ENCODE data around the gene LHFPL2. TPM values are rescaled to one million over a fixed set of nuclear protein-coding genes. Genes with fewer than 3 reads are reported as not detected.

Gene LHFPL2
- polyA plus RNA-seq, 1 of the 3 experiments (the other 2 are of a cell fraction), result 10.4 TPM

- Histone ChIP-seq H3K79me2 (ENCODE audit: insufficient read depth) (peaks cover 94% of the 10 kb centered on the region), H3F3A (replicated peaks; ENCODE audit: insufficient read depth) (peaks cover 20% of the 10 kb centered on the region), H3K9me2 (0 out of 2 replicates have a peak, but pooled peaks cover 5% of the 10 kb centered on the region), H3K27ac (ENCODE audit: low read depth in 2 of 2, low read length in 1 of 2) (peak overlapping the region in 1 of 2 experiments; percentile 81; a peak in 1 of 4 replicates), H4K20me1 (ENCODE audit: insufficient read depth) (no peaks in the 10 kb centered on the region), H3K4me3 (ENCODE audit: low read depth in 2 of 2, low read length in 1 of 2) (no peak overlapping the region), H2AFZ (ENCODE audit: low read depth) (no peak overlapping the region), H3K4me1 (ENCODE audit: control insufficient read depth in 1 of 2, insufficient read depth in 2 of 2, low read depth in 1 of 2, low read length in 1 of 2) (peaks cover 2 to 12% of the 10 kb centered on the region in 2 experiments; a peak in 3 of 4 replicates), H3K27me3 (ENCODE audit: insufficient read depth) (no peaks in the 10 kb centered on the region), H3K36me3 (replicated peaks in 1 of 2; ENCODE audit: control insufficient read depth in 1 of 2, insufficient read depth in 2 of 2, low read length in 1 of 2) (peaks cover 3 to 15% of the 10 kb centered on the region in 2 experiments), H3K9me3 (no peaks in the 10 kb centered on the region), H3K9ac (no peak overlapping the region), H3K4me2 (no peak overlapping the region)
- ChIA-PET CTCF (no interaction called here), POLR2A (no interaction called here)
- TF ChIP-seq NRF1 (IDR thresholded peaks at IDR 0.05; ENCODE audit: low read depth, low read length), result no peak
- TF ChIP-seq SIN3A (IDR thresholded peaks at IDR 0.05; ENCODE audit: borderline replicate concordance, low read depth, low read length), result no peak
- no peak for TF ChIP-seq MAX (IDR thresholded peaks at IDR 0.05; ENCODE audit: low read depth)
- TF ChIP-seq TEAD4 (IDR thresholded peaks at IDR 0.05; ENCODE audit: borderline replicate concordance, insufficient read depth), result no peak
- DNase-seq, result no peak
- 93% methylated on average over 1 of the region's 1 CpG for WGBS (ENCODE audit: low lambda C conversion rate)
These were observed 92.7 kb downstream of the LHFPL2 start for GRCh38 chr5:78555870-78556269.

- H3K4me2 ChIP-seq, result peak overlapping the region; percentile 25
- peaks cover 89% of the 10 kb centered on the region for H3K79me2 ChIP-seq (ENCODE audit: insufficient read depth)
- peaks cover 2 to 12% of the 10 kb centered on the region in 2 experiments for H3K4me1 ChIP-seq (ENCODE audit: control insufficient read depth in 1 of 2, insufficient read depth in 2 of 2, low read depth in 1 of 2, low read length in 1 of 2)
- peak overlapping the region; percentile 17; the same call in 1 of the 2 replicates for H3K9ac ChIP-seq
- H4K20me1 ChIP-seq (ENCODE audit: insufficient read depth), result no peaks in the 10 kb centered on the region
- peaks cover 20% of the 10 kb centered on the region for H3F3A ChIP-seq (replicated peaks; ENCODE audit: insufficient read depth)
- ChIA-PET POLR2A (no interaction called here), CTCF (interaction anchor here (0.7 to 1.7 kb wide), 3 partner anchors 10 to 73 kb away, joined by 3 to 4 read pairs (median 3); no protein-coding TSS in a partner anchor)
- H3K27ac ChIP-seq (ENCODE audit: low read depth in 2 of 2, low read length in 1 of 2), result peak overlapping the region in 1 of 2 experiments; percentile 81; a peak in 2 of 4 replicates
- WGBS (ENCODE audit: low lambda C conversion rate), result 73% methylated on average over 3 of the region's 3 CpGs
- no peak overlapping the region for H3K4me3 ChIP-seq (ENCODE audit: low read depth in 2 of 2, low read length in 1 of 2)
- H2AFZ ChIP-seq (ENCODE audit: low read depth), result no peak overlapping the region
- no peaks in the 10 kb centered on the region for H3K27me3 ChIP-seq (ENCODE audit: insufficient read depth)
- no peak for DNase-seq
- TF ChIP-seq TCF12 (IDR thresholded peaks at IDR 0.05), result no peak
- no peak for TF ChIP-seq YY1 (IDR thresholded peaks at IDR 0.05; ENCODE audit: low read depth)
- no peak for TF ChIP-seq MAX (IDR thresholded peaks at IDR 0.05; ENCODE audit: low read depth)
- TF ChIP-seq RFX5 (IDR thresholded peaks at IDR 0.05; ENCODE audit: low read length), result no peak
- TF ChIP-seq RXRA (IDR thresholded peaks at IDR 0.05; ENCODE audit: borderline replicate concordance, low read depth), result no peak
- no peak for TF ChIP-seq NFIC (IDR thresholded peaks at IDR 0.05; ENCODE audit: borderline replicate concordance)
- H3K36me3 ChIP-seq (replicated peaks in 1 of 2; ENCODE audit: control insufficient read depth in 1 of 2, insufficient read depth in 2 of 2, low read length in 1 of 2), result peaks cover 3 to 13% of the 10 kb centered on the region in 2 experiments
- no peaks in the 10 kb centered on the region for H3K9me3 ChIP-seq
- H3K9me2 ChIP-seq, result 0 out of 2 replicates have a peak, but pooled peaks cover 5% of the 10 kb centered on the region
These were observed 93.9 kb downstream of the LHFPL2 start for GRCh38 chr5:78554670-78555069.

- H3K79me2 ChIP-seq (ENCODE audit: insufficient read depth), result peaks cover 89% of the 10 kb centered on the region
- CTCF ChIA-PET, result interaction anchor here (1.2 to 1.7 kb wide), 3 partner anchors 10 to 20 kb away, joined by 3 to 4 read pairs (median 4); no protein-coding TSS in a partner anchor
- H3F3A ChIP-seq (replicated peaks; ENCODE audit: insufficient read depth), result peaks cover 20% of the 10 kb centered on the region
- TF ChIP-seq TAF1 (IDR thresholded peaks at IDR 0.05; ENCODE audit: borderline replicate concordance, low read depth, low read length) (no peak), EZH2phosphoT487 (IDR thresholded peaks at IDR 0.05; ENCODE audit: borderline replicate concordance, low read depth) (no peak)
- H3K4me1 ChIP-seq (ENCODE audit: control insufficient read depth in 1 of 2, insufficient read depth in 2 of 2, low read depth in 1 of 2, low read length in 1 of 2), result peaks cover 8 to 12% of the 10 kb centered on the region in 2 experiments
- 93% methylated on average over 14 of the region's 14 CpGs for WGBS (ENCODE audit: low lambda C conversion rate)
- H3K4me2 ChIP-seq, result peak overlapping the region; percentile 25; the same call in 1 of the 2 replicates
- H3K27ac ChIP-seq (ENCODE audit: low read depth in 2 of 2, low read length in 1 of 2), result peak overlapping the region in 1 of 2 experiments; percentile 81; a peak in 2 of 4 replicates
- H3K4me3 ChIP-seq (ENCODE audit: low read depth in 2 of 2, low read length in 1 of 2), result no peak overlapping the region
- H3K27me3 ChIP-seq (ENCODE audit: insufficient read depth), result no peaks in the 10 kb centered on the region
- peaks cover 3 to 22% of the 10 kb centered on the region in 2 experiments for H3K36me3 ChIP-seq (replicated peaks in 1 of 2; ENCODE audit: control insufficient read depth in 1 of 2, insufficient read depth in 2 of 2, low read length in 1 of 2)
- no peak overlapping the region for H2AFZ ChIP-seq (ENCODE audit: low read depth)
- H3K9me2 ChIP-seq, result 0 out of 2 replicates have a peak, but pooled peaks cover 5% of the 10 kb centered on the region
- no peak for DNase-seq
- no peak overlapping the region for H3K9ac ChIP-seq
- H3K9me3 ChIP-seq, result no peaks in the 10 kb centered on the region
- H4K20me1 ChIP-seq (ENCODE audit: insufficient read depth), result no peaks in the 10 kb centered on the region
- POLR2A ChIA-PET, result no interaction called here
These were observed 94.8 kb downstream of the LHFPL2 start for GRCh38 chr5:78553580-78554353.
